ENCODE results near the gene ASAP2.

Gene ASAP2

DNA sequence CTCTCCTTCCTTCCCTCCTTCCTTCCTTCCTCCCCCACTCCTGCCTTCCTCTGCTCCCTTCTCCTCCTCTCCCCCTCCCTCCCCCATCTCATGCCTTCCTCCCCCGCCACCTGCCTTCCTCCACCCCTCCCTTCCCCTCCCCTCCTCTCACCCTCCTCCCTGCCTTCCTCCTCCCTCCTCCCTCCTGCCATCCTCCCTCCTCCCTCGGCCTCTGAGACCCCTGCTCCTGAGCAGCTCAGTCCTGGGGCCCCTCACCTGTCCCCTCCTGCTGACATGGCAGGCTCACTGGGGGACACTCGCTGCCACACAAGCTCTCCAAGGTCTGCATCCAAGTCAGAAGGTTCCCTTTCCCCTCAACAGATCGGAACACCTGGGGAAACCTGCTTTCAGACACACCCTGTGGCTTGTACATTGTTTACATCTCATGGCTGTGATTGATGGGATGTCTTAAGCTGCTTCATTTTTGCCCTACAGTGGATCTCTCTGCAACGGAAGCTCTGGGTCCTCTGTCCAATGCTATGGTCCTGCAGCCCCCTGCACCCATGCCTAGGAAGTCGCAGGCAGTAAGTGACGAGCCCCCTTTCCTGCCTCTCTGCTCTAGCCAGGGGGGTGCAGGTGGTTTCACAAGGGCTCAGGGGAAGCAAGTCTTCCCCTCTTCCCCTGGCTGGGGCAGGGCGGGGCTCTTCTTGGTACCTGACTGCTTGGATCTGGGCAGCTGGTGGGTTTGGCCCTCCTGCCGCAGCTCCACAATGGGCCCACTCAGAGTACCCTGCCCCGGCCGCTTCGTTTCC lies 193.9 kb downstream of the ASAP2 start:
- DNase-seq (ENCODE audit: insufficient read length) (no peak), FAIRE-seq (no peak)
- no peak for TF ChIP-seq POLR2A (IDR thresholded peaks at IDR 0.05; ENCODE audit: low read depth, low read length)
- no peak for TF ChIP-seq TAF1 (IDR thresholded peaks at IDR 0.05; ENCODE audit: borderline replicate concordance, low read depth, low read length)
- no peak for TF ChIP-seq POLR2AphosphoS5 (IDR thresholded peaks at IDR 0.05; ENCODE audit: low read depth, low read length)

DNA sequence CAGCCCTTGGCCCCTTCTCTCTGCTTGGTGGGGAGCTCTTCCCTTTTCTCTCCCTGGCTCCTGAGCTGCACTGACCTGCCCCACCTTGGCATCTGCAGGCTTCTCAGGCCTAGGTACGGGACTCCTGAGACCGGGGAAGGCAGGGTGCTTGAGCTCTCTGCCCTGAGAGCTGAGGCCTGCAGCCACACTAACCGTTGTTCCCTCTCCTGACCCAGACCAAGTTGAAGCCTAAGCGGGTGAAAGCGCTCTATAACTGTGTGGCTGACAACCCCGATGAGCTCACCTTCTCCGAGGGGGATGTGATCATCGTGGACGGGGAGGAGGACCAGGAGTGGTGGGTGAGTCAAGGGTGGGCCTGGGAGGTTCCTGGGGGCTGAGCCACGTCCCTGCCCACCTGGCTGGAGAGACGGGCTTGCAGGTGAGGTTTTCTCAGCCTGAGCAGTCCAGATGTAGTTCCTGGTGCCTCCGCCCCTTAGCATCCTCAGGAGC lies 194.5 kb downstream of the ASAP2 start:
- DNase-seq (ENCODE audit: insufficient read length), result no peak
- FAIRE-seq, result no peak
- TF ChIP-seq TAF1 (IDR thresholded peaks at IDR 0.05; ENCODE audit: borderline replicate concordance, low read depth, low read length) (no peak), POLR2A (IDR thresholded peaks at IDR 0.05; ENCODE audit: low read depth, low read length) (no peak)

DNA sequence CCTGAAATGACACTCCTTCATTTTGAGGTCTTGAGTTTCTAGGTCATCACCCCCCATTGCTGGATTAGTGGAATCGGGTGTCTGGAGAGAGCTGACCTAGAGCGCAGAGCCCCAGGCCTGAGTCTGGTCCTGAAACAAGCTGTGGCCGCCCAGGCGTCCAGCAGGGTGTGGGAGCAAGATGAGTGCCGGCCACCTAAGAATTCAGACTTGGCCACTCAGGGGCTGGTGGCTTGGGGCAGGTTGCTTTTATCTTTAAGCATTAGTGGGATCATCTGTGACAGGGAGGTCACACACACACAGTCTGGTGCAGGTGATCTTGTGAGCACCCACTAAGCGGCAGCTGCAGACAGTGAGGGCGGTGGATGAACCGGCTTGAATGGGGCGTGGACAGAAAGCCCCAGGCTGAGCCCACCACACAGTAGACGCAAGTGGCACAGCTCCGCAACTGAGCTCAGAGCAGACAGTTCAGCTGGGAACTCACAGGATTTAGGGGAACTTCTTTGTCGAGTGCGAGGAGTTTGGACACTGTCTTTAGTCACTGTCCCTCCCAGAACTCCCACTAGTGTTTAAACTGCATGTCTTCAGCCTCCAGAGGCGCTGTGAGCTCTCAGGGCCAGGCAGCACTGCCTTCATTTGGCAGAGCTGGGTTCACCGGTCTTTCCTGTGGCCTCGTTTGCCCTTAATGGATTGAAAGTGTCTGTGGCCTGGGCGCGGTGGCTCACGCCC lies 195.2 kb downstream of the ASAP2 start:
- DNase-seq (ENCODE audit: insufficient read length), result no peak
- TF ChIP-seq POLR2A (IDR thresholded peaks at IDR 0.05; ENCODE audit: low read depth, low read length) (no peak), POLR2AphosphoS5 (IDR thresholded peaks at IDR 0.05; ENCODE audit: low read depth, low read length) (no peak), TAF1 (IDR thresholded peaks at IDR 0.05; ENCODE audit: borderline replicate concordance, low read depth, low read length) (no peak)
- FAIRE-seq, result no peak

- DNase-seq (ENCODE audit: insufficient read length) (no peak), FAIRE-seq (no peak)
- TF ChIP-seq POLR2AphosphoS5 (IDR thresholded peaks at IDR 0.05; ENCODE audit: low read depth, low read length), result no peak
- no peak for TF ChIP-seq TAF1 (IDR thresholded peaks at IDR 0.05; ENCODE audit: borderline replicate concordance, low read depth, low read length)
- no peak for TF ChIP-seq POLR2A (IDR thresholded peaks at IDR 0.05; ENCODE audit: low read depth, low read length)
These were observed 197.3 kb downstream of the ASAP2 start for GRCh38 chr2:9403924-9404323.

DNA sequence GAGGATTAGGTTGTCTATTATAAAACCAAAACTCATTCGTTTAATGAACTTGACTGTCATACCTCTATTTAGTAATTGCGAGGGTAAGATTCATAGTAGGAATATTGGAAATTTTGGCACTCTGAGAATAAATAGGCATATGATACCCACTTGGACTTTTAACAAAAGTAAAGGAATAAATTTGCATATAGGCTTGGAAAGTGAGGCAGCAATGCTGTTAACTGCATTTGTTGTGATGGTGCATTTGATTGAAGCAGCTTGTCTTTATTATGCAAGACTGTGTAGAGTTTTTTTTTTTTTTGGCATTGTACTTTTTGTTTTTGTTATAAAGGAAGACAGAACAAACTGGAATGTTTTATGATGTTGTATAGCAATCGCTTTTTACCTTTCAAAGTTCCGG lies 197.8 kb downstream of the ASAP2 start:
- no peak for FAIRE-seq
- TF ChIP-seq POLR2A (IDR thresholded peaks at IDR 0.05; ENCODE audit: low read depth, low read length) (no peak), TAF1 (IDR thresholded peaks at IDR 0.05; ENCODE audit: borderline replicate concordance, low read depth, low read length) (no peak), POLR2AphosphoS5 (IDR thresholded peaks at IDR 0.05; ENCODE audit: low read depth, low read length) (no peak)

DNA sequence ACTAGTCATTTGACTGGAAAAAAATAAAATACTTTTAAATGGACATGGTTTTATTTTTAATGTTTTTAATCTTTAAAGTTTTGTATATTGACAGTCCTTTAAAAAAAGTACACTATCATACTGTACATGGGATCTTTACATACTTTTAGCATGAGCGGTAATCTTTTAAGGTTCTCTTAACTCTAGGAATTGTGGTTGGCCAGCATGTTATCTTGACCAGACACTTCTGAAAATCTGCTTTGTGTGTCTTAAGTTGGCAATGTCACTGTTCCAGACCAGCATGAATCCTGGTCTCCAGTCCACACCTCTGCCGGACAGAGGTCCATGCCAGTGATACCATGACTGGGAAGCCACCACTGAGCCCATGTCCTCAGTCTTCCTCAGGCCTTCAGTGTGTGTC lies 199.0 kb downstream of the ASAP2 start:
- FAIRE-seq, result no peak

More for the DNA sequence above, 197.8 kb downstream of the ASAP2 start:
- DNase-seq (ENCODE audit: insufficient read length), result no peak

GRCh38 chr2:9406529-9407362 lies 200.1 kb downstream of the ASAP2 start:
- TF ChIP-seq TAF1 (IDR thresholded peaks at IDR 0.05; ENCODE audit: borderline replicate concordance, low read depth, low read length), result no peak
- no peak for TF ChIP-seq POLR2AphosphoS5 (IDR thresholded peaks at IDR 0.05; ENCODE audit: low read depth, low read length)
- TF ChIP-seq POLR2A (IDR thresholded peaks at IDR 0.05; ENCODE audit: low read depth, low read length), result no peak
- no peak for FAIRE-seq
- no peak for DNase-seq (ENCODE audit: insufficient read length)

More for the DNA sequence above, 199.0 kb downstream of the ASAP2 start:
- TF ChIP-seq POLR2A (IDR thresholded peaks at IDR 0.05; ENCODE audit: low read depth, low read length) (no peak), POLR2AphosphoS5 (IDR thresholded peaks at IDR 0.05; ENCODE audit: low read depth, low read length) (no peak), TAF1 (IDR thresholded peaks at IDR 0.05; ENCODE audit: borderline replicate concordance, low read depth, low read length) (no peak)
- no peak for DNase-seq (ENCODE audit: insufficient read length)

GRCh38 chr2:9407363-9407811 lies 200.8 kb downstream of the ASAP2 start:
- no peak for FAIRE-seq
- TF ChIP-seq POLR2AphosphoS5 (IDR thresholded peaks at IDR 0.05; ENCODE audit: low read depth, low read length), result no peak
- no peak for TF ChIP-seq POLR2A (IDR thresholded peaks at IDR 0.05; ENCODE audit: low read depth, low read length)
- TF ChIP-seq TAF1 (IDR thresholded peaks at IDR 0.05; ENCODE audit: borderline replicate concordance, low read depth, low read length), result no peak

DNA sequence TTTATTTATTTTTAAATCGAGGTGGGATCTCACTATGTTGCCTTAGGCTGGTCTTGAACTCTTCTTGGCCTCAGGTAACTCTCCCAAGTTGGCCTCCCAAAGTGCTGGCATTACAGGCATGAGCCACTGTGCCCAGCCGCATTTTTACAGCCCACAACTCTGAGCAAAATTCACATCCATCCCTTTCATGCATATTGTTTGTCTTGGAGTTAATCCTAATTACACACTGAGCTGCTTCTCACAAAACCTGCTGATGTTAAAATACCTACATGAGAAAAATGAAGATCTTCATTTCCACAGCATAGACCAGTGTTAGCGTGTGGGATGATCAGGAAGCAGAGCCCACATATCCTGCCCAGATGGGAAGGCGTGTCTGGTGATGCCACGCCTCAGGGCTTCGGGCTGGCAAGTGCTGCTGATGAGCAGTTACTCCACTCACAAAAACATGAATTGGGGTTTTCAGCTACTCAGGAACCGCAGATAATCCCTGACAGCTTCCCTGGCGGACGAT lies 202.1 kb downstream of the ASAP2 start:
- DNase-seq (ENCODE audit: insufficient read length) (no peak), FAIRE-seq (no peak)
- TF ChIP-seq POLR2A (IDR thresholded peaks at IDR 0.05; ENCODE audit: low read depth, low read length) (no peak), TAF1 (IDR thresholded peaks at IDR 0.05; ENCODE audit: borderline replicate concordance, low read depth, low read length) (no peak), POLR2AphosphoS5 (IDR thresholded peaks at IDR 0.05; ENCODE audit: low read depth, low read length) (no peak)

More at GRCh38 chr2:9407363-9407811, 200.8 kb downstream of the ASAP2 start:
- no peak for DNase-seq (ENCODE audit: insufficient read length)

GRCh38 chr2:9410108-9410507 lies 203.5 kb downstream of the ASAP2 start:
- no peak for FAIRE-seq
- TF ChIP-seq POLR2AphosphoS5 (IDR thresholded peaks at IDR 0.05; ENCODE audit: low read depth, low read length) (no peak), POLR2A (IDR thresholded peaks at IDR 0.05; ENCODE audit: low read depth, low read length) (no peak), TAF1 (IDR thresholded peaks at IDR 0.05; ENCODE audit: borderline replicate concordance, low read depth, low read length) (no peak)
- DNase-seq (ENCODE audit: insufficient read length), result no peak

DNA sequence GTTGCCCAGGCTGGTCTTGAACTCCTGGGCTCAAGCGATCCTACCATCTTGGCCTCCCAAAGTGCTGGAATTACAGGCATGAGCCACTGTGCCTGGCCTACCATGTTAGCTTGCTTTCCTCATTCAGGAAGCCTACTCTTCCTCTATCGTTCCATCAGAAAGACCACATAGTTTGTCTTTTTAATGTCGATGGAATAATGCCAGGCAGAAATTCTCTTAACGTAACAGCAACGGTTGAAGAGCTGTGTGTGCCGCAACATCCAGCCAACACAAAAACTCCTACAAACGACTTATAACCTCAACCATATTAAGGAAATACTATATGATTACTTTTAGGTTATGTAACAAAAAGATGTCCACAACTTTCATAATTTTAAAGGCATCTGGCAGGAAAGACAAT lies 206.2 kb downstream of the ASAP2 start:
- no peak for FAIRE-seq
- no peak for DNase-seq (ENCODE audit: insufficient read length)
- no peak for TF ChIP-seq TAF1 (IDR thresholded peaks at IDR 0.05; ENCODE audit: borderline replicate concordance, low read depth, low read length)
- TF ChIP-seq POLR2AphosphoS5 (IDR thresholded peaks at IDR 0.05; ENCODE audit: low read depth, low read length), result no peak
- TF ChIP-seq POLR2A (IDR thresholded peaks at IDR 0.05; ENCODE audit: low read depth, low read length), result no peak
